AG09309 (cell line): ENCODE measurements around the gene CRYBA2.

ENCODE experiments used
- DNase-seq: peaks from one replicate; pipeline ENCODE4 v3.0.0-alpha.2; 2010; ENCODE audit warnings: low read depth
- H3K4me3 ChIP-seq: 2 replicates; pipeline ENCODE4 v1.5.1; 2011; ENCODE audit warnings: mild to moderate bottlenecking, low read depth, low read length, moderate library complexity; ENCODE audit not compliant: control insufficient read depth
- TF ChIP-seq, protein P1 (sequence below): IDR thresholded peaks from 2 replicates; pipeline ENCODE4 v1.5.1; 2011; ENCODE audit warnings: mild to moderate bottlenecking, low read depth, low read length, inconsistent platforms; ENCODE audit not compliant: insufficient read depth, control insufficient read depth; ENCODE audit errors: missing control alignments

The CRYBA2 gene

GRCh38 chr2:218952160-218952559 lies 41.1 kb downstream of the CRYBA2 start:
- TF ChIP-seq, protein P1, sequence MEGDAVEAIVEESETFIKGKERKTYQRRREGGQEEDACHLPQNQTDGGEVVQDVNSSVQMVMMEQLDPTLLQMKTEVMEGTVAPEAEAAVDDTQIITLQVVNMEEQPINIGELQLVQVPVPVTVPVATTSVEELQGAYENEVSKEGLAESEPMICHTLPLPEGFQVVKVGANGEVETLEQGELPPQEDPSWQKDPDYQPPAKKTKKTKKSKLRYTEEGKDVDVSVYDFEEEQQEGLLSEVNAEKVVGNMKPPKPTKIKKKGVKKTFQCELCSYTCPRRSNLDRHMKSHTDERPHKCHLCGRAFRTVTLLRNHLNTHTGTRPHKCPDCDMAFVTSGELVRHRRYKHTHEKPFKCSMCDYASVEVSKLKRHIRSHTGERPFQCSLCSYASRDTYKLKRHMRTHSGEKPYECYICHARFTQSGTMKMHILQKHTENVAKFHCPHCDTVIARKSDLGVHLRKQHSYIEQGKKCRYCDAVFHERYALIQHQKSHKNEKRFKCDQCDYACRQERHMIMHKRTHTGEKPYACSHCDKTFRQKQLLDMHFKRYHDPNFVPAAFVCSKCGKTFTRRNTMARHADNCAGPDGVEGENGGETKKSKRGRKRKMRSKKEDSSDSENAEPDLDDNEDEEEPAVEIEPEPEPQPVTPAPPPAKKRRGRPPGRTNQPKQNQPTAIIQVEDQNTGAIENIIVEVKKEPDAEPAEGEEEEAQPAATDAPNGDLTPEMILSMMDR = no peak
- no peak for DNase-seq

GRCh38 chr2:218946621-218947020 lies 46.6 kb downstream of the CRYBA2 start:
- H3K4me3 ChIP-seq = no peak overlapping the region
- TF ChIP-seq, protein P1 = no peak
- no peak for DNase-seq

More at GRCh38 chr2:218952160-218952559, 41.1 kb downstream of the CRYBA2 start:
- H3K4me3 ChIP-seq = no peak overlapping the region

DNA sequence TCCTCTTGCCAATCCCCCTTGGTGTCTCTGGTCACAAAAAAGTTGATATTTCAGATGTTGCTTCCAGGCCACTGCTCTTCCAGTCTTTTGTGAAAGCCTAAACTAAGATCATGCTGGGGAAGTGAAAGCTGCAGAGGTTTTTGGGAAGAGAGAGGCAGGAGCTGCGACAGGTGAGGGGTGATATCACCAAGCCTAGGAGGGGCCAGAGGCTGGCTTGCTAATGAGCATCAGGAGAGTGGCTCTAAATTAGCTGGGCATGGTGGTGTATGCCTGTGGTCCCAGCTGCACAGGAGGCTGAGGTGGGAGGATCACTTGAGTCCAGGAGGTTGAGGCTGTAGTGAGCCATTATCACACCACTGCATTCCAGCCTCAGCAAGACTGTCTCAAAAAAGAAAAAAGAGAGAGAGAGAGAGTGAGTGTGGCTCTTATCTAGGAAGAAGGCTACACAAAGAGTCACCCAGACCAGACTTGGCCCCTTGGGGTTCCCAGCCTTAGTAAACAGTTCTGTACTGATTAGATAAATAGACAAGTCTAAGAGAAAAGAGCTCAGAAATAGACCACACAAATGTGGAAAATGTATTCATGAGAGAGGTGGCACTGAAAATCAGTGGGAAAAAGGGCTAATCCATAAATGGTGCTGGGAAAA lies 48.3 kb downstream of the CRYBA2 start:
- TF ChIP-seq, protein P1 = no peak
- no peak overlapping the region for H3K4me3 ChIP-seq
- no peak for DNase-seq
